GM12891 (cell line): ENCODE measurements around the gene PLS3.

Experiments used
- POLR2A ChIP-seq: IDR thresholded peaks from 2 replicates; pipeline ENCODE4 v1.6.1; 2011; ENCODE audit warnings: low read depth, low read length, control low read depth
- POU2F2 ChIP-seq: IDR thresholded peaks from 2 replicates; pipeline ENCODE4 v1.6.1; 2011; ENCODE audit warnings: low read depth, mild to moderate bottlenecking, control low read depth, low read length, moderate library complexity

- TF ChIP-seq POLR2A (no peak), POU2F2 (no peak)
Measured at GRCh38 chrX:115579786-115580294, 18.9 kb downstream of the PLS3 start.
